ENCODE measurements around the gene AZU1.

AZU1 gene

DNA sequence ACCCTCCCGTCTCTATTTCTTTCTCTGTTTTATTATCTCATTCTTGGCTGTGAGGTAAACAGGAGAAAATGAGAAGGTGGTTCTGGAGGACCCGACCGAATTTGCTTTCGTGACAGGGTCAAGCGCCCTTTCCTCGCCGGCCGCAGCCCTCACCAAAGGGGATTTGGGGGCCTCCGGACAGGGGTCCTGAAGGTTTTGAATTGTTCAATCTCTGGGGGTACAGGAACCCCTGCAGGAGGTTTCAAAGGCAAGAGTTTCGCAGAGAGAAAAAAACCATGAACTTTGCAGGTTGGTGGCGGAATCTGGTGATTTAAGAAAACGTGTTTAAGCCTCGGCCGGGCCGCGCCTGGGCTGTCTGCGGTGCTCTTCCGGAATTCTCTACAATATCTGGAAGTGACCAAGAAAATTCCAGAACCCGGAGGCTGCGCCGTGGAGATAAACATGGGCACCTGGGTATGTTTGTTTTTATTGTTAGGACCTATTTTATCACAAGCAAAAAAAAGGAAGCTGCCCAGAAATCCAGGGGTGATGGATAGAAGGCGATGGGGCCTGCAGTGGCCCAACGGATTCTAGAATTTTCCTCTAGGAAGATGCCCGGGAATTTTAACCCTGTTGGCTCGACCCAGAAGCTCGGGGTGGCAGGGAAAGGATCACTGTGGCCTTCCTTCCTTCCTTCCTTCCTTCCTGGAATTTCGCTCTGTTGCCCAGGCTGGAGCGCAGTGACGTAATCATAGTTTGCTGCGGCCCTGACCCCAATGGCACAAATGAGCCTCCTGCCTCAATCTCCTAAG lies 44.6 kb upstream of the AZU1 start:
- DNase-seq = no peak
- peak overlapping the region; percentile 86 for H3K56ac ChIP-seq (ENCODE audit: low read length)
- H3K79me1 ChIP-seq (ENCODE audit: low read length) = peaks cover 2% of the 10 kb centered on the region
- H4K8ac ChIP-seq (ENCODE audit: low read depth, low read length) = no peak overlapping the region
- H2BK5ac ChIP-seq (ENCODE audit: low read length) = no peak overlapping the region
- H3K4ac ChIP-seq (ENCODE audit: low read depth, low read length) = peak overlapping the region; percentile 75
- H2BK120ac ChIP-seq (ENCODE audit: low read depth, low read length) = no peak overlapping the region
- no peaks in the 10 kb centered on the region for H3K36me3 ChIP-seq (ENCODE audit: control insufficient read depth, insufficient read depth, low read length)
- peak overlapping the region; percentile 95 for H3K18ac ChIP-seq (ENCODE audit: low read length)
- peaks cover 1% of the 10 kb centered on the region for H3K79me2 ChIP-seq (ENCODE audit: control insufficient read depth, insufficient read depth, low read length)
- H3K4me1 ChIP-seq (ENCODE audit: control insufficient read depth, low read depth, low read length) = no peaks in the 10 kb centered on the region
- peak overlapping the region; percentile 74 for H3K27ac ChIP-seq (ENCODE audit: low read depth, low read length)
- no peak overlapping the region for H4K5ac ChIP-seq (ENCODE audit: low read length)
- no peak overlapping the region for H2BK15ac ChIP-seq (replicated peaks; ENCODE audit: low read depth)
- H3K23ac ChIP-seq (ENCODE audit: low read length) = peak overlapping the region; percentile 45
- peak overlapping the region; percentile 39 for H3K4me2 ChIP-seq (ENCODE audit: low read length)
- H3K4me3 ChIP-seq (ENCODE audit: low read length) = no peak overlapping the region
- H2AK5ac ChIP-seq (ENCODE audit: low read length) = no peak overlapping the region
- peak overlapping the region; percentile 39 for H3K9ac ChIP-seq (ENCODE audit: low read length)
- no peaks in the 10 kb centered on the region for H3K27me3 ChIP-seq (ENCODE audit: insufficient read depth, low read length, poor library complexity)
- WGBS (ENCODE audit: extremely low coverage, insufficient coverage, low lambda C conversion rate) = no CpG with 5 or more reads among the region's 30 CpGs

DNA sequence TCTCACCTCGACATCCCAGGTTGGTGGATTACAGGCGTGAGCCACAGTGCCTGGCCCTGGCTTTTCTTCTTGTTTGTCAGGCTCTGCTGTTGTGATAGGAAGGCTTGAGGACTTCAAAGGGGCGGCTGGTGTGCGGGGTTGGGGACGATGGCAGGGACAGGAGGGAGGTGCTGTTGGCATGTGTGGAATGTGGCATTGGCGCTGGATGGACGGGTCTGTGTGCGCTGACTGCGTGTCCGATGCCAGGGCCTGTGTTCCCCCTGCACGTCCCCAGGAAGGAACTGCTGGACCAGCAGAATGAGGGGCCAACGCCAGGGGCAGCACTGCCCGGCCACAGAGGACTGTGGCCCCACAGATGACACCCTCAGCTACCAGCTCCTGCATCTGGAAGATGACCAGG lies 43.1 kb upstream of the AZU1 start:
- Histone ChIP-seq H3K9ac (ENCODE audit: low read length) (no peak overlapping the region), H4K5ac (ENCODE audit: low read length) (no peak overlapping the region), H3K18ac (ENCODE audit: low read length) (no peak overlapping the region), H2BK5ac (ENCODE audit: low read length) (no peak overlapping the region), H2AK5ac (ENCODE audit: low read length) (no peak overlapping the region), H3K27me3 (ENCODE audit: insufficient read depth, low read length, poor library complexity) (no peaks in the 10 kb centered on the region), H2BK15ac (replicated peaks; ENCODE audit: low read depth) (no peak overlapping the region), H3K4me1 (ENCODE audit: control insufficient read depth, low read depth, low read length) (no peaks in the 10 kb centered on the region), H3K56ac (ENCODE audit: low read length) (peak overlapping the region; percentile 18), H3K36me3 (ENCODE audit: control insufficient read depth, insufficient read depth, low read length) (no peaks in the 10 kb centered on the region), H3K23ac (ENCODE audit: low read length) (no peak overlapping the region), H3K4me2 (ENCODE audit: low read length) (no peak overlapping the region), H3K79me1 (ENCODE audit: low read length) (peaks cover 2% of the 10 kb centered on the region), H3K4me3 (ENCODE audit: low read length) (no peak overlapping the region), H3K79me2 (ENCODE audit: control insufficient read depth, insufficient read depth, low read length) (peaks cover 1% of the 10 kb centered on the region), H3K27ac (ENCODE audit: low read depth, low read length) (no peak overlapping the region), H3K4ac (ENCODE audit: low read depth, low read length) (no peak overlapping the region), H2BK120ac (ENCODE audit: low read depth, low read length) (no peak overlapping the region), H4K8ac (ENCODE audit: low read depth, low read length) (no peak overlapping the region)
- no CpG with 5 or more reads among the region's 13 CpGs for WGBS (ENCODE audit: extremely low coverage, insufficient coverage, low lambda C conversion rate)
- DNase-seq = no peak

DNA sequence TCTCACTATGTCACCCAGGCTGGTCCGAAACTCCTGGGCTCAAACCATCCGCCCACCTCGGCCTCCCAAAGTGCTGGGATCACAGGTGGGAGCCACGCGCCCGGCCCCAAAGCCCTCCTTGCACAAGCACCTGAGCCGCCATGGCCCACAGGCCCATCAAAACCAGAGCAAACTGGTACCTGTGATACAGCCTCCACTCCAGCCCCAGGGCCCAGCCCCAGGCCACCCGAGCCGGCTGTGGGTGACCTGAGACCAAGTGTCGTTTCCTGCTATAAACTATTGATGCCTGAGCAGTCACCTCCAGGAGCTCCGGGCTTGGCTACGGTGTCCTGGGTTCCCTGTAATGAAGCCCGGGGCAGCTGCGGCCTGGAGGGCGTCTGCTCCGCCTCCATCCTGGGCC lies 40.1 kb upstream of the AZU1 start:
- no peak overlapping the region for H3K4ac ChIP-seq (ENCODE audit: low read depth, low read length)
- H3K4me3 ChIP-seq (ENCODE audit: low read length) = no peak overlapping the region
- no peak overlapping the region for H2BK5ac ChIP-seq (ENCODE audit: low read length)
- no peak overlapping the region for H3K56ac ChIP-seq (ENCODE audit: low read length)
- no peak overlapping the region for H2AK5ac ChIP-seq (ENCODE audit: low read length)
- H3K79me2 ChIP-seq (ENCODE audit: control insufficient read depth, insufficient read depth, low read length) = peaks cover 1% of the 10 kb centered on the region
- no peak overlapping the region for H4K5ac ChIP-seq (ENCODE audit: low read length)
- no peak overlapping the region for H3K4me2 ChIP-seq (ENCODE audit: low read length)
- no CpG with 5 or more reads among the region's 16 CpGs for whole genome bisulfite sequencing (ENCODE audit: extremely low coverage, insufficient coverage, low lambda C conversion rate)
- no peaks in the 10 kb centered on the region for H3K27me3 ChIP-seq (ENCODE audit: insufficient read depth, low read length, poor library complexity)
- no peak overlapping the region for H2BK120ac ChIP-seq (ENCODE audit: low read depth, low read length)
- no peak for DNase-seq
- peaks cover 2% of the 10 kb centered on the region for H3K79me1 ChIP-seq (ENCODE audit: low read length)
- H4K8ac ChIP-seq (ENCODE audit: low read depth, low read length) = no peak overlapping the region
- H3K36me3 ChIP-seq (ENCODE audit: control insufficient read depth, insufficient read depth, low read length) = no peaks in the 10 kb centered on the region
- H3K18ac ChIP-seq (ENCODE audit: low read length) = no peak overlapping the region
- no peak overlapping the region for H3K23ac ChIP-seq (ENCODE audit: low read length)
- H3K27ac ChIP-seq (ENCODE audit: low read depth, low read length) = no peak overlapping the region
- H3K4me1 ChIP-seq (ENCODE audit: control insufficient read depth, low read depth, low read length) = no peaks in the 10 kb centered on the region
- H2BK15ac ChIP-seq (replicated peaks; ENCODE audit: low read depth) = no peak overlapping the region
- no peak overlapping the region for H3K9ac ChIP-seq (ENCODE audit: low read length)

DNA sequence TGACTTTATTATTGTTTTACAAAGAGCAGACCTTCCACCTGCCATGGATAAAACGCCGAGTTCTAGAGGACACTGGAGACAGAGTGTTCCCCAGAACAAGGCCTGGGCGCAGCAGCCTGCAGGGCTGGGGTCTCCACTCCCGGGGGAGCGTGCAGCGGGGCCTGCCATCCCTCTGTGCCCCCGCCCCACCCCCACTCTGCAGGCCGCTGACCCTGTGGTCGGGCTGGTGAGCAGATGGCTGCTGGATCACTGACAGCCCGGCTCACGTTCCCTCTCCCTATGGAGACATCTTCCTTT lies 39.0 kb upstream of the AZU1 start:
- H3K27ac ChIP-seq (ENCODE audit: low read depth, low read length) = peak overlapping the region; percentile 64
- peaks cover 2% of the 10 kb centered on the region for H3K79me1 ChIP-seq (ENCODE audit: low read length)
- H4K8ac ChIP-seq (ENCODE audit: low read depth, low read length) = no peak overlapping the region
- peak overlapping the region; percentile 20 for H3K9ac ChIP-seq (ENCODE audit: low read length)
- H3K4me2 ChIP-seq (ENCODE audit: low read length) = no peak overlapping the region
- no peak overlapping the region for H2BK15ac ChIP-seq (replicated peaks; ENCODE audit: low read depth)
- DNase-seq = no peak
- H3K4me1 ChIP-seq (ENCODE audit: control insufficient read depth, low read depth, low read length) = no peaks in the 10 kb centered on the region
- H3K23ac ChIP-seq (ENCODE audit: low read length) = no peak overlapping the region
- no peak overlapping the region for H3K4me3 ChIP-seq (ENCODE audit: low read length)
- H3K27me3 ChIP-seq (ENCODE audit: insufficient read depth, low read length, poor library complexity) = no peaks in the 10 kb centered on the region
- no peak overlapping the region for H4K5ac ChIP-seq (ENCODE audit: low read length)
- H2BK120ac ChIP-seq (ENCODE audit: low read depth, low read length) = no peak overlapping the region
- no peaks in the 10 kb centered on the region for H3K36me3 ChIP-seq (ENCODE audit: control insufficient read depth, insufficient read depth, low read length)
- H2AK5ac ChIP-seq (ENCODE audit: low read length) = no peak overlapping the region
- peak overlapping the region; percentile 81 for H3K56ac ChIP-seq (ENCODE audit: low read length)
- H3K18ac ChIP-seq (ENCODE audit: low read length) = peak overlapping the region; percentile 2
- peaks cover 1% of the 10 kb centered on the region for H3K79me2 ChIP-seq (ENCODE audit: control insufficient read depth, insufficient read depth, low read length)
- no CpG with 5 or more reads among the region's 11 CpGs for WGBS (ENCODE audit: extremely low coverage, insufficient coverage, low lambda C conversion rate)
- H2BK5ac ChIP-seq (ENCODE audit: low read length) = no peak overlapping the region
- peak overlapping the region; percentile 5 for H3K4ac ChIP-seq (ENCODE audit: low read depth, low read length)

DNA sequence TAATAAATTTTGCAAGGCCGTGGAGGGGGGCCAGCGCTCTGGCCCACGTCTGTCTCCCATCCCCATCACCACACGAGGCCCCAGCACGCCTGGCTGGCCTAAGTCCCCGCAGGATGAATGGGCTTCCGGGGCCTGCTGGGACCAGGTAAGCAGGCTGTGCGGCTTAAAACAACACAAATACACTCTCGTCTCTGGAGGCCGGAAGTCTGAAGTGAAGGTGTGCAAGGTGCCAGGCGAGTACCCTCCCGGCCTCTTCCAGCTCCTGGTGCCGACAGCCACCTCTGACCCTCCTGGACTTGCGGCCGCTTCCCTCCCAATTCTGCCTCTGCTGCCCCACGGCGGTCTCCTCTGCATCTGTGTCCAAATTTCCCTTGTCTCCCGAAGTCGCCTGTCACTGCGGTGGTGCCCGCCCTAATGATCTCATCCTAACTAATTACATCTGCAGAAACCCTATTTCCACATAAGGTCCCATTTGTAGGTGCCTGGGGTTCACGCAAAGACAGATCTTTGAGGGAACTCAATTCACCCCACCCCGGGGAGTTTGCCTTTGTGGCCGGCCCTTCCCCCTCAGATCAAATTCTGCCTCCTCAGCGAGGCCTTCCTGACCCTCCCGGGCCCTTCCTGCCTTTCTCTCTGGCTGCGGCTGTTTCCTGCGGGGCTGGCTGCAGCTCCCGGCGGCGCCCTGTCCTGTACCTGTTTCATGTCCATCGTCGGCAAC lies 38.5 kb upstream of the AZU1 start:
- Histone ChIP-seq H3K4ac (ENCODE audit: low read depth, low read length) (no peak overlapping the region), H3K36me3 (ENCODE audit: control insufficient read depth, insufficient read depth, low read length) (no peaks in the 10 kb centered on the region), H3K79me2 (ENCODE audit: control insufficient read depth, insufficient read depth, low read length) (peaks cover 1% of the 10 kb centered on the region), H2BK5ac (ENCODE audit: low read length) (no peak overlapping the region), H2AK5ac (ENCODE audit: low read length) (no peak overlapping the region), H3K4me3 (ENCODE audit: low read length) (no peak overlapping the region), H4K5ac (ENCODE audit: low read length) (no peak overlapping the region), H3K56ac (ENCODE audit: low read length) (peak overlapping the region; percentile 81), H3K18ac (ENCODE audit: low read length) (peak overlapping the region; percentile 3), H3K27ac (ENCODE audit: low read depth, low read length) (peak overlapping the region; percentile 64), H2BK15ac (replicated peaks; ENCODE audit: low read depth) (no peak overlapping the region), H3K9ac (ENCODE audit: low read length) (peak overlapping the region; percentile 20), H4K8ac (ENCODE audit: low read depth, low read length) (no peak overlapping the region), H3K23ac (ENCODE audit: low read length) (no peak overlapping the region), H3K4me2 (ENCODE audit: low read length) (no peak overlapping the region), H2BK120ac (ENCODE audit: low read depth, low read length) (no peak overlapping the region), H3K27me3 (ENCODE audit: insufficient read depth, low read length, poor library complexity) (no peaks in the 10 kb centered on the region), H3K79me1 (ENCODE audit: low read length) (peaks cover 2% of the 10 kb centered on the region), H3K4me1 (ENCODE audit: control insufficient read depth, low read depth, low read length) (no peaks in the 10 kb centered on the region)
- DNase-seq = peak; percentile 77
- WGBS (ENCODE audit: extremely low coverage, insufficient coverage, low lambda C conversion rate) = no CpG with 5 or more reads among the region's 33 CpGs
